ENCODE measurements around the gene OMD. TPM values are rescaled to one million over a fixed set of nuclear protein-coding genes. Genes with fewer than 3 reads are reported as not detected.

Gene OMD, protein sequence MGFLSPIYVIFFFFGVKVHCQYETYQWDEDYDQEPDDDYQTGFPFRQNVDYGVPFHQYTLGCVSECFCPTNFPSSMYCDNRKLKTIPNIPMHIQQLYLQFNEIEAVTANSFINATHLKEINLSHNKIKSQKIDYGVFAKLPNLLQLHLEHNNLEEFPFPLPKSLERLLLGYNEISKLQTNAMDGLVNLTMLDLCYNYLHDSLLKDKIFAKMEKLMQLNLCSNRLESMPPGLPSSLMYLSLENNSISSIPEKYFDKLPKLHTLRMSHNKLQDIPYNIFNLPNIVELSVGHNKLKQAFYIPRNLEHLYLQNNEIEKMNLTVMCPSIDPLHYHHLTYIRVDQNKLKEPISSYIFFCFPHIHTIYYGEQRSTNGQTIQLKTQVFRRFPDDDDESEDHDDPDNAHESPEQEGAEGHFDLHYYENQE
- total RNA-seq (2022; extraction: Qiagen RNA extraction; ENCODE audit: low read depth): not detected in 5 replicates

DNA sequence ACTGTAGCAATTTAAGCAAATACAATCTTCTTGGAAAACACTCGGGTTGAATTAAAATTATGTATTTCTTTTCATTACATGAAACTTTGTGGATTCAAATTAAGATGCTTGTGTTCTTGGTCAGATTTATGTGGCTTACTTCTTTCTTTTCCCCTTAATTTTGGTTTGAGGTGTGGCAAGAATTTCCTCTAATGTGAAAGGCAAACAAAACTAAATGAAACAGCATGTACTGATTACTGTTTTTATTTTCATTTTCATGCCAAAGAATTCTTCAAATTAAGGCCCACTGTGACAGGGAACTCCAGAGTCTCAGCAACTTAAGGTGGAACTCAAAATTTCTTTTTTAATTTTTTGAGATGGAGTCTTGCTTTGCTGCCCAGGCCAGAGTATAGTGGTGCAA, at the start of gene OMD:
Gene OMD (minus strand): TSS at position 132 of the 400 bp plus-strand sequence. CDS start 6,913 bp downstream, outside the sequence.

DNA sequence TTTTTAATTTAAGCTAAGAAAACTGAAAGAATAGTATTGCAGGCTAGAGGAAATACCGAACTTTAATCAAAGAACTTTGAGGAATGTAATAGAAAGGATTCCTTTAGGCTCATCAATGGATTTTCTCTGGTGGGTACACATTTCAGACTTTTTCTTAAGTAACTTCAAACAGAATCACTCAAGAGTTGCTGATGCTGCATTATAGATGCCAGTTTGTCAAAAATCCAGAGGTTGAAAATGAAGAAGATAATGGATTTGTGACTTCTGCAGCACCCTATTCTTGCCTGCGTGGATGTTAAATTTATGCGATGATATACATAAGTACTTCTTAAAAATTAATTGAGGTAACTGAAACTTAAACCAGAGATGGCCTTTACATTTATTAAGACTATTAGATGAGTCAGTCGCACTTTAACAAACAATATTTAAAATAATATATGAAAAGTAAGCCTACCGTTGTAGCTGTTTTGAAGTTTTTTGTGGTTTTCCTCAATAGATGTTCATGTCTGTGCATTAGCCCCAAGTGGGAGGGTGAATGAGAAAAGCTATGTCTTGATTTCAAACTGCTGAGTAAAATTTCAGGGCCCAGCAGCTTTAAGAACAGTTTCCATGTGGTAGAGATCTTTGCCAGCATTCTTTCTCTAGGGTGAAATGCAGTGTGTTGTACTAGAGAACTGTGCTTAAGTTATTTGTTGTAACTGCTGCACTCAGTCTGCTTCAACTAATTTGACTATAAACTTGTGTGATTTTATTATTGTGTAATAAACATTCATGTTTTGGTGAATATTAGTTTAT, 20.0 kb downstream of the OMD start, which contains the start of gene OGN:
Gene OGN (minus strand): TSS at position 537 of the 795 bp plus-strand sequence. CDS start 1,171 bp downstream, outside the sequence.

Other genes with a start within 250 kb of the OMD start
- gene IARS1, start 130.8 kb downstream of the OMD start, total RNA-seq (2022; extraction: Qiagen RNA extraction; ENCODE audit: low read depth): 96.4 to 110 TPM (median 105 TPM) in 5 replicates
- 29.5 to 31.0 TPM (median 30.0 TPM) in 5 replicates for gene NOL8, start 99.1 kb downstream of the OMD start, total RNA-seq (2022; extraction: Qiagen RNA extraction; ENCODE audit: low read depth)
- 5.6 to 8.5 TPM (median 7.2 TPM) in 5 replicates for gene CENPP, start 98.5 kb downstream of the OMD start, total RNA-seq (2022; extraction: Qiagen RNA extraction; ENCODE audit: low read depth)
- gene OGN, start 19.9 kb downstream of the OMD start, total RNA-seq (2022; extraction: Qiagen RNA extraction; ENCODE audit: low read depth): not detected in 5 replicates
- gene ASPN, start 58.0 kb upstream of the OMD start, total RNA-seq (2022; extraction: Qiagen RNA extraction; ENCODE audit: low read depth): not detected in 5 replicates
- gene ECM2, start 111.5 kb upstream of the OMD start, total RNA-seq (2022; extraction: Qiagen RNA extraction; ENCODE audit: low read depth): 0.06 to 0.18 TPM (median 0.10 TPM) in 5 replicates
- gene IPPK, start 245.7 kb upstream of the OMD start, total RNA-seq (2022; extraction: Qiagen RNA extraction; ENCODE audit: low read depth): 11.9 to 14.4 TPM (median 13.4 TPM) in 5 replicates

All from A549 treated with GW870086 at 1 μM for 4 hours (cell line).